T-helper 2 cell treated with Interferon-gamma antibody and Interleukin-4, amounts not matched to agents 5 μg/mL and 100 μg/mL, for 36 hours (primary cell): ENCODE measurements around the gene THRAP3.
A peak's percentile ranks its signal among the peaks of the same experiment; 100 is the strongest.
"Not testable (repeated sequence)": the region's sequence is repeated elsewhere in the genome, so short reads cannot be mapped to it uniquely, and the experiment has no call there.

ENCODE experiments used
- DNase-seq: peaks from one replicate; pipeline ENCODE4 v3.0.0; 2021; ENCODE audit warnings: low spot score
- H3K27ac Mint-ChIP-seq: one replicate; pipeline ENCODE4 v1.8.0; 2021; ENCODE audit warnings: mild to moderate bottlenecking, mixed read lengths
- H3K27me3 Mint-ChIP-seq: one replicate; pipeline ENCODE4 v1.8.0; 2021; ENCODE audit warnings: low read depth, mixed read lengths
- H3K36me3 Mint-ChIP-seq: one replicate; pipeline ENCODE4 v1.8.0; 2021; ENCODE audit warnings: low read depth, mixed read lengths
- H3K4me1 Mint-ChIP-seq: one replicate; pipeline ENCODE4 v1.8.0; 2021; ENCODE audit warnings: low read depth, mixed read lengths
- H3K4me3 Mint-ChIP-seq: one replicate; pipeline ENCODE4 v1.8.0; 2022; ENCODE audit warnings: mild to moderate bottlenecking, moderate library complexity, mixed read lengths
- H3K9me3 Mint-ChIP-seq: one replicate; pipeline ENCODE4 v1.8.0; 2021; ENCODE audit warnings: mixed read lengths

THRAP3 gene

DNA sequence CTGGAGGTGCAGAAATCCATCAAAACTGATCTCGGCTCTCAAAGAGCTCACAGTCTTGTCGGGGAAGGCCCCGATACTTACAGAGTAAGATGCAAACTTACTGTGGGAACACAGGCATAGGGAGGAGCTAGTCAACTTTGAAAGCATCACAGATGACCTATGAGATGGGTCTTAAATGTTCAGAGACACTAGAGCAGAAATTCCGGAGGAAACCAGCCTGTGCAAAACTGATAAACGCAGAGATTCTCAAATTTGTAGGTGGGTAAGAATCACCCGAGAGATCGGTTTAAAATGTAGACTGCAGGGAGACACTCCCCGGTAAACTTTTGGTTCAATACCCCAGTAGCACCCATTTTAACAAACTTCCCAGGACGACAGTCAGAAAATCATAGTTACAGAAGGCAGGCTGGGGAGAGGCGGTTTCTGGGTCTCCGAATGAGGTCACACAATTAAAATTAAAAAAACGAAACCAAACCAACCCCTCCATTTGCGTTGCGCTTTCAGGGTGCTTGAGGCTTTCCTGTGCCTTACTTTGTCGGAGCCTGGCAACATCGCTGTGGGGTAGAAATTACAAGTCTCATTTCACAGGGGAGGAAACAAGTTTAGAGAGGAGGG is 755 bp upstream of the THRAP3 start:
- H3K4me3 Mint-ChIP-seq: peak overlapping the region; percentile 93
- peak; percentile 52 for DNase-seq
- no peaks in the 10 kb centered on the region for H3K27me3 Mint-ChIP-seq
- H3K36me3 Mint-ChIP-seq: peaks cover 26% of the 10 kb centered on the region
- H3K27ac Mint-ChIP-seq: peak overlapping the region; percentile 100
- peaks cover 25% of the 10 kb centered on the region for H3K4me1 Mint-ChIP-seq
- H3K9me3 Mint-ChIP-seq: no peaks in the 10 kb centered on the region

DNA sequence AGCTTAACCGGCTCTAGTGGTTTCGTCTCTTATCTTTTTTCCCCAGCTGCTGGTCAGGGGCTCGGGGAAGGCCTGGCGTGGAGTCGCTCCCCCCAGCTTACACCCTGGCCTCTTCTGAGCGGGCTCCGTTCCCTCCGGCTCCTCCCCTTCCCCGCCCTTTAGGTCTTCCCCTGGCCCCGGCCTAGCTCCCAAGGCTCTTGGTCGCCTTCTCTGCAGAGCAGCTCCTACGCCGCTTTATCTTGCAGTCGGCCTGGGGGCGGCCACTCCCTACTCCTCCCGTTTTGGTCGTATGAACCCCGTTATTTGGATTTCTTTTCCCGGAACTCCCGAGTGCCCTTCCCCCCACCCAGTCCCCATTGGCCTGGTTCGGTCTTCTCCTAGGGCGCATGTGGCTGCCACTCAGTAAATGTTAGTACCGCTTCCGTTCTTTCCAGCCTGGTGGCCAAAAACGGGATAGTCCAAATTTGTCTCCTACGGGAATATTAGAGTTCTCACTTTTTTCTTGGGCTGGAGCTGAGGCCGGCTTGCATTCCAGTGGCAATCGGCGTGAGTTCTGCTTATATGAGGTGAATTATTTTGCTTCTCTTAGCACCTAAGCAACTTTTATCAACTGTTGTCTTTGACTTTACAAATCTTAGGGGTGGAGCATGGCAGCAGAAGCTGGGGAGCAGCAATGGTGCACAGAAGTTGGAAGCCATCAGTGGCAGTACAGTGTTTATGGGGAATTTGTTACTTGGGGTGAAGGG is 467 bp downstream of the THRAP3 start:
- H3K4me1 Mint-ChIP-seq: peaks cover 25% of the 10 kb centered on the region
- no peak for DNase-seq
- H3K4me3 Mint-ChIP-seq: peak overlapping the region; percentile 93
- H3K27me3 Mint-ChIP-seq: no peaks in the 10 kb centered on the region
- peak overlapping the region; percentile 100 for H3K27ac Mint-ChIP-seq
- H3K9me3 Mint-ChIP-seq: no peaks in the 10 kb centered on the region
- peaks cover 27% of the 10 kb centered on the region for H3K36me3 Mint-ChIP-seq

- peaks cover 29% of the 10 kb centered on the region for H3K36me3 Mint-ChIP-seq
- H3K27me3 Mint-ChIP-seq: no peaks in the 10 kb centered on the region
- H3K27ac Mint-ChIP-seq: peak overlapping the region; percentile 100
- no peak for DNase-seq
- peaks cover 25% of the 10 kb centered on the region for H3K4me1 Mint-ChIP-seq
- H3K4me3 Mint-ChIP-seq: peak overlapping the region; percentile 93
- H3K9me3 Mint-ChIP-seq: no peaks in the 10 kb centered on the region
Observed at GRCh38 chr1:36225283-36225899, 1.1 kb downstream of the THRAP3 start.

DNA sequence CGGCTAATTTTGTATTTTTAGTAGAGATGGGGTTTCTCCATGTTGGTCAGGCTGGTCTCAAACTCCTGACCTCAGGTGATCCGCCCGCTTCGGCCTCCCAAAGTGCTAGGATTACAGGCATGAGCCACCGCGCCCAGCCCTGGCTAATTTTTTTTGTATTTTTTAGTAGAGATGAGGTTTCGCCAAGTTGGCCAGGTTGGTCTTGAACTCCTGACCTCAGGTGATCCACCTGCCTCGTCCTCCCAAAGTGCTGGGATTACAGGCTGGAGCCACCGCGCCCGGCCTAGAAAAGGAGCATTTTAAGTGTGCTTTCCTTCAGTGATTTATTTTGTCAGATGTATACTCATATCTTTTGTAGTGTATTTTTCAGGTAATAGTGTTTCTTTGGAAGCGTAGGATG is 6.0 kb downstream of the THRAP3 start:
- not testable (repeated sequence) for H3K9me3 Mint-ChIP-seq
- H3K4me1 Mint-ChIP-seq: peaks cover 29% of the 10 kb centered on the region

GRCh38 chr1:36231191-36231590 is 6.9 kb downstream of the THRAP3 start:
- no peak overlapping the region for H3K27ac Mint-ChIP-seq
- H3K36me3 Mint-ChIP-seq: peaks cover 31% of the 10 kb centered on the region
- no peaks in the 10 kb centered on the region for H3K27me3 Mint-ChIP-seq
- DNase-seq: no peak
- H3K4me3 Mint-ChIP-seq: no peak overlapping the region
- no peaks in the 10 kb centered on the region for H3K9me3 Mint-ChIP-seq
- H3K4me1 Mint-ChIP-seq: peaks cover 25% of the 10 kb centered on the region

More for the DNA sequence above, 6.0 kb downstream of the THRAP3 start:
- H3K27me3 Mint-ChIP-seq, H3K27ac Mint-ChIP-seq, DNase-seq, H3K4me3 Mint-ChIP-seq: not testable (repeated sequence)
- peaks cover 39% of the 10 kb centered on the region for H3K36me3 Mint-ChIP-seq

GRCh38 chr1:36232212-36233095 is 8.2 kb downstream of the THRAP3 start:
- H3K36me3 Mint-ChIP-seq: peaks cover 28% of the 10 kb centered on the region
- H3K27ac Mint-ChIP-seq: no peak overlapping the region

GRCh38 chr1:36236302-36236701 is 12.1 kb downstream of the THRAP3 start:
- Mint-ChIP-seq H3K27me3 (no peaks in the 10 kb centered on the region), H3K9me3 (no peaks in the 10 kb centered on the region), H3K36me3 (peaks cover 29% of the 10 kb centered on the region), H3K27ac (peak overlapping the region; percentile 52), H3K4me3 (no peak overlapping the region), H3K4me1 (peaks cover 20% of the 10 kb centered on the region)
- DNase-seq: no peak

More at GRCh38 chr1:36232212-36233095, 8.2 kb downstream of the THRAP3 start:
- H3K4me1 Mint-ChIP-seq: peaks cover 19% of the 10 kb centered on the region
- no peak overlapping the region for H3K4me3 Mint-ChIP-seq
- H3K9me3 Mint-ChIP-seq: no peaks in the 10 kb centered on the region
- no peak for DNase-seq
- H3K27me3 Mint-ChIP-seq: no peaks in the 10 kb centered on the region

- H3K27ac Mint-ChIP-seq: no peak overlapping the region
- no peaks in the 10 kb centered on the region for H3K27me3 Mint-ChIP-seq
- peaks cover 15% of the 10 kb centered on the region for H3K4me1 Mint-ChIP-seq
- H3K4me3 Mint-ChIP-seq: no peak overlapping the region
- no peaks in the 10 kb centered on the region for H3K9me3 Mint-ChIP-seq
- DNase-seq: no peak
- H3K36me3 Mint-ChIP-seq: peaks cover 34% of the 10 kb centered on the region
Observed at GRCh38 chr1:36238433-36238832, 14.2 kb downstream of the THRAP3 start.

- Mint-ChIP-seq H3K4me1 (peaks cover 18% of the 10 kb centered on the region), H3K27ac (no peak overlapping the region), H3K9me3 (no peaks in the 10 kb centered on the region), H3K4me3 (no peak overlapping the region), H3K36me3 (peaks cover 43% of the 10 kb centered on the region), H3K27me3 (no peaks in the 10 kb centered on the region)
- no peak for DNase-seq
Observed at GRCh38 chr1:36239941-36240637, 15.8 kb downstream of the THRAP3 start.

DNA sequence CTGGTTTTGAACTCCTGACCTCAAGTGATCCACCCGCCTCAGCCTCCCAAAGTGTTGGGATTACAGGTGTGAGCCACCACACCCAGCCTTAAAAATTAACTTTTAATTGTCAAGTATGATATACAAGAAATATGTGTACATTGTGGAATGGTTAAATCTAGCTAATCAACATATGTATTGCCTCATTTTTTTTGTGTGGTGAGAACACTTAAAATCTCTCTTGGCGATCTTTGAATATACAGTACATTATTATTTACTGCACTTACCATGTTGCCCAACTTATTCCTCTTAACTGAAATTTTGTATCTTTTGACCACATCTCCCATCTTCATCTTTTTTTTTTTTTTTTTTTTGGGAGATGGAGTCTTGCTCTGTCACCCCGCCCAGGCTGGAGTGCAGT is 23.3 kb downstream of the THRAP3 start:
- Mint-ChIP-seq H3K4me3 (no peak overlapping the region), H3K9me3 (no peaks in the 10 kb centered on the region), H3K27ac (no peak overlapping the region), H3K27me3 (no peaks in the 10 kb centered on the region), H3K36me3 (peaks cover 31% of the 10 kb centered on the region), H3K4me1 (peaks cover 20% of the 10 kb centered on the region)
- no peak for DNase-seq

DNA sequence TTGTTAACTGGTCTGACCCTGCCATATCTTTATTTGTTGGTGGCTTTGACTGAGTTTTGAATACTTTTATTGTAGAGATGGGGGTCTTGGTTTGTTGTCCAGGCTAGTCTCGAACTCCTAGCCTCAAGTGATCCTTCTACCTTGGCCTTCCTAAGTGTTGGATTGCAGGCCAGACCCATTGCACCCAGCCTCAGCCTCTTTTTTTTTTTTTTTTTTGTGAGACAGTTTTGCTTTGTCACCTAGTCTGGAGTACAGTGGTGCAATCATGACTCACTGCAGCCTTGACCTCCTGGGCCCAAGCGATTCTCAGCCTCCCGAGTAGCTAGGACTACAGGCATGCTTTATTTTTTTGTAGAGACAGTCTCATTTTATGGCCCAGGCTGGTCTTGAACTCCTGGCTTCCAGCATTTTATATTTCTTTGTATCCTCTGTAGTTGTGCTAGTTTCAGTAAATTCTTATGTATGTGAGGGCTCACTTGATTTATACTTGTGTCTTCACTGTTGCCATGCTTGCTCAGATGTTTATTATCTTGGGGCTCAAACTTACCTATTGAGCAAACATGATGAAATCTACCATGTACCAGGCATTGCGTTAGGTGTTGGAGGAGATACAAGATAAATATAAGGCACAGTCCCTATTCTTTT is 24.1 kb downstream of the THRAP3 start:
- Mint-ChIP-seq H3K27me3 (no peaks in the 10 kb centered on the region), H3K9me3 (no peaks in the 10 kb centered on the region), H3K4me1 (peaks cover 24% of the 10 kb centered on the region), H3K27ac (no peak overlapping the region), H3K36me3 (peaks cover 28% of the 10 kb centered on the region), H3K4me3 (no peak overlapping the region)
- no peak for DNase-seq

DNA sequence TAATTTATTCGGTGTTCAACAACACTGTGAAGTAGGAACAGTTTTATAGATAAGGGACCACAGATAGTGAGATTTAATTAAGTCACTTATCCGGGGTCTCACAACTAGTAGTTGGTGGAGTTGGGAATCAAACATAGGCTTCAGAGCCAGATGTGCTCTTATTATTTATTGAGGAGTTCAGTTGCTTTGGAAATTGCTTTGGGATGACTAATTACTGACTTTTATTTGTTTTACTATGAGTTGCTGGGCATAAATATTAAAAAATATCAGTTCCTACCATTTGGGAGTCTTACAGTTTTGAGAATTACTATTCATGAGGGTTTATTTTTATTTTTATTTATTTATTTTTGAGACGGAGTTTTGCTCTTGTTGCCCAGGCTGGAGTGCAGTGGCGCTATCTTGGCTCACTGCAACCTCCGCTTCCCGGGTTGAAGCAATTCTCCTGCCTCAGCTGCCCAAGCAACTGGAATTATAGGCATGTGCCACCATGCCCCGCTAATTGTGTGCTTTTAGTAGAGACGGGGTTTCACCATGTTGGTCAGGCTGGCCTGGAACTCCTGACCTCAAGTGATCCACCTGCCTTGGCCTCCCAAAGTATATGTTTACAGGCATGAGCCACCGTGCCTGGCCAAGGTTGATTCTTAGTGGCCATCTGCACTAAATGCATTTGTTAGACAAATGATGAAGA is 27.7 kb downstream of the THRAP3 start:
- Mint-ChIP-seq H3K36me3 (peaks cover 14% of the 10 kb centered on the region), H3K4me1 (peaks cover 17% of the 10 kb centered on the region), H3K27me3 (no peaks in the 10 kb centered on the region), H3K27ac (no peak overlapping the region), H3K4me3 (no peak overlapping the region), H3K9me3 (no peaks in the 10 kb centered on the region)
- no peak for DNase-seq
